Activated naive CD4-positive, alpha-beta T cell treated with Interleukin-2 at 50 U/mL for 16 hours (primary cell): Measurements from ENCODE around the gene FAT2.
"Not testable (repeated sequence)": the region's sequence is repeated elsewhere in the genome, so short reads cannot be mapped to it uniquely, and the experiment has no call there.

Source experiments
- DNase-seq: peaks from one replicate; pipeline ENCODE4 v3.0.0-alpha.2; 2020

Gene FAT2

GRCh38 chr5:151611127-151611775, 20.1 kb upstream of the FAT2 start:
- DNase-seq = no peak

DNA sequence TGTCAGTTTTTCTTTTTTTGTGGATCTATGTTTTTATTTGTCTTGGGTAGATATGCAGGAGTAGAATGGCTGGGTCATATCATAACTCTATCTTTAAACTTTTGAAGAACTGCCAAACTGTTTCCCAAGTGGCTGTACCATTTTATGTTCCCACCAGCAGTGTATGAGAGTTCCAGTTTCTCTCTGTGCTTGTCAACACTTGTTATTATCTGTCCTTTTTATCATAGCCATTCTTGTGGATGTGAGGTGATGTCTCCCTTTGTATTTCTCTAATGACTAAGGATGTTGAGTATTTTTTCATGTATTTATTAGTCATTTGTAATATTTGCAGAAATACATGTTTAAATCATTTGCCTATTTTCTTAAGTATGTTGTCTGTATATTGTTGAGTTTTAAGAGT, 17.4 kb upstream of the FAT2 start:
- no peak for DNase-seq

- no peak for DNase-seq
These were observed 16.2 kb upstream of the FAT2 start for GRCh38 chr5:151607304-151607703.

- DNase-seq = no peak
These were observed 14.4 kb upstream of the FAT2 start for GRCh38 chr5:151605559-151605958.

- no peak for DNase-seq
These were observed 11.7 kb upstream of the FAT2 start for GRCh38 chr5:151602806-151603205.

GRCh38 chr5:151601391-151601790, 10.3 kb upstream of the FAT2 start:
- DNase-seq = no peak

GRCh38 chr5:151600069-151600665, 9.0 kb upstream of the FAT2 start:
- DNase-seq = no peak

DNA sequence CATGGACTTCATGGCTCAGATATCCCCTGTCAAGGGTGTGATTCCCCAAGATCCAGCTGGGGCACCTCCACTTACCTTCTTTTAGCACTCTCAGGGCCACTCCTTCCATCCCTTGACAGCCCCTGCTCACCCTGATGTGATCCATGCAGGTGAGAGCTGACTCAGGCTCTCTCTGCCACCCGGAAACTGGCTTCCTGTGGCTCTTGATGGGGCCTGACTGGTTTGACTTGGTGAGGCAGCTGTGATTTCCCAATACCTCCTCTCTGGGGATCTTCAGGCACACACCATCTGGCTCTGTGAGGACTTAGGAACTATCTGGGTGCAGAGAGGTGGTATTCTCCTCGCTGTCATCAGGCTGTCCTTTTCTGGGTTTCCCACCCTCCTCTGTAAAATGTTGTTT, 7.9 kb upstream of the FAT2 start:
- DNase-seq = no peak

DNA sequence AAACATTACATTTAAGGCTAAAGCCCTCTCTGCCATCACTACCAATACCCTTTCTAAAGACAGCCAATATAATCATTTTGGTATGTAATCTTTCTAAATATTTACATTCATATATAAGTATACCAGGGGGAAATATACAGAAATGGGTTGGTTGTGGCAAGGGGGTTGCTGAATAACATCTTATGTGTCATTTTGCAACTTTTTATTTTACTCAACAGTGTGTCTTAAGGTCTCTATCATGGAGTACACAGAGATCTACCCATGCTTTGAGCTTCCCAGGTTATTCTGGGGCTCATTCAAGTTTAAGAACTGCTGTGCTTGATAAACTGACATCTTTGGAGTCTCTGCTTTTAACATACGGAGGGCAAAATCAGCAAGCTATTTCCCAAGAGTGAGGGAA, 7.4 kb upstream of the FAT2 start:
- DNase-seq = no peak

GRCh38 chr5:151597749-151598148, 6.6 kb upstream of the FAT2 start:
- DNase-seq = no peak

DNA sequence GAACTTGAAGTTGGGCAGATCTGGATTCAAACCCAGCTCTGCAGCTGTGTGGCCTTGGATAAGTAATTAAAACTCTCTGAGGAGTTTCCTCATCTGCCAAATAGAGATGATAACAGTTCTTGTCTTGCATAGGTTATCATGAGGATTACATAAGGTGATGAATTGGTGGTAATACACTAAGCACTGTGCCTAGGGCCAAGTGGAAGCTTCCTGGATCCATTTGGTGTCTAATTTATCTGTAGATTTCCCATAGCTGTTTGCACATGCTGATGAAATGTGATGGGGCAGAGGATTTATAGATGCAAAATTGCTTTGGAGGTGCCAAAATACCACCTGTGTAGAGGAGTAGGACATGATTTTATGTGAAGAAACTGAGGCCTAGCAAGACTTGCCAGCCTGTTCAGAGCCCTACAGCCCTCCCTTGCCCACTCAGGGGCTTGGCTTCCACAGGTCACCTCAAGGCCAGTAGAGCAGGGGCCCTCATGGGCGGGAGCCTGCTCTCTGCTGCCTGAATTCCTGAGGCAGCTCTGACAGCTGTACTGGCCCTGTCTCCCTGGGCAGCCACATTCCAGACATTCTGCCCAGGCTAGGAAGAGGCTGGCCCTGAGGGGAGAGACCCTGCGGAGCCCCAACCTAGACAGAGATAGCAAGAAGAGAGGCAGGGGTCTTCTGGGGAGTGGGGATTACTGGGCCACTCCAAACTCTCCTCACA, 5.9 kb upstream of the FAT2 start:
- no peak for DNase-seq

DNA sequence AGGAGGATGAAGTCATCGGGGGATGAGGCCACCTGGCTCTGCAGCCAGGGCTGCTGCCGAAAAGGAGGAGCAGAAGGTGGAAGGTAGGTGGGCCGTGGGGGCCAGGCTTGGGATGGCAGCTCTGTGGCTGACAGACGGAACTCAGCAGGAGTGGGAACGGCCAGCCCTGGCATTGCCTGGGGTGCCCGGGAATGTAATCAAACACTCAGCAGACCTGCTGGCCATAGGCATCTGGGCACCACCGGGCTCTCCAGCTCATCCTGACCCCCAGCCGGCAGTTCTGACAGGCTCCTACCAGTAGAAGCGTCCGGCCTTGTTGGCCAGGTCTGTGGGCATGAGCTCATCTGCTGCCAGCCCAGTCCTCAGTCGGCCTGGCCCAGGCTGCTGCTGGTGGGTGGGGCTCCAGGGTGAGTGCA, 4.3 kb upstream of the FAT2 start:
- no peak for DNase-seq

- DNase-seq = no peak
These were observed 1.8 kb upstream of the FAT2 start for GRCh38 chr5:151592855-151593408.

DNA sequence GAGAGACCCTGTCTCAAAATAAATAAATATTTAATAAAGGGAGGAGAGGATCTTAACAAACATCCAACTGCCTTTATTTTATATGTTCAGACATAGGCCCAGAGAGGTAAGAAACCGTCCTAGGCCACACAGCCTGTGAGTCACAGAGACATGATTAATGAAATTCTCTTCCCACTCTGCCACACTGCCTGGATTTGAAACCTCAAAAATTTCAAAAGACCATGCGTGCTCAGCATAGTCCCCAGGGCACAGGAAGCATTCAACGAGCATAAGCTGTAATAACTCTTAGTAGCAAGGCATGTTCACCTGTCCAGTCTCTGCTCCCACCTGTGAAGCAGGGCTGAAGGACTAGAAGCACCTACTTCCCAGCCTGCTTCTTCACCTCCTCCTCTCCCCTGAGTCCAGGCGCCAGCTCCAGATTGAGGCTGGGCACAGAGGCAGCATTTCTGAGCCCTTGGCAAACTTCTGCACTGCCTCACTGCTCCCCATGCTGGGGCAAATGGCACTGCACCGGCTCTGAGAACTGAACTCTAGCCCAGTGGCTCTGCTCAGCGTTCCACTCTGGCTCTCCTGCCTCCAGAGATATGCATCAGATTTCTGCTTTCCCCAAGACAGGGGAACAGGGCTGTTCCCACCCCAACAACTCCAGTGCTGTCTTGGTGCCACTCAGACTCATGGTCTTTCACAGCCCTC, 1.1 kb downstream of the FAT2 start:
- DNase-seq = no peak

DNA sequence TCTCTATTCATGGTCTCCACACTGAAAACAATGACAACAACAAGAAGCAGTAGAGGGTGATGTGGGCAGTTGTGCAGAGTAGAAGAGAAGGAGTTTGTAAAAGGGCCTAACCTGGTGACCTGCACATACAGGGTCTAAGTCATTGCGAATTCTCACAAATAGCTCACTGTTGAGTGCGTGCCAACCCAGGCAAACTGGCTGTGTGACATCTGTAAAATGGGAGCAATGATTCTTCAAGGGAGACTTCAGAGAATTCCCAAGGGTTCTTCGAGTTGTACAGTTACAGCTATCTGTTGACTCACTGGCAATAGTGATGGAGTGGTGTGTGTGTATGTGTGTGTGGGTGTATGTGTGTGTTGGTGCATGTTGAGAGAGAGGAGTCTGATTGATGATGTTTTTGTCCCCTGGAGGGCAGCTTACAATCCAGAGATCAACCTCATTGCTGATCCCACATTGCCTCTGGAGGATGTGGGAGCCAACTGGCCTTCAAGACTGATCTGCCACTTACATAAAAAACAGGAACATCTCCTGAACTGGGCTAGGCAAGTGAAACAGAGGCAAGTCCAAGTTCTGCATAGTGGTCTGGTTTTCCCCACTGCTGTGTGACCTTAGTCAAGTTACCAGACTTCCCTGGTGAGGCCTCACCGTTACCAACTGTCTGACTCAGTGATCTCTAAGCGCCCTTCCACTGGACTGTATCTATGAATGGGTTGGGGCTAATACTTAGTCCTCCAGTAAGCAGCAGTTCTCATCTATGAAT, 3.2 kb downstream of the FAT2 start:
- DNase-seq = no peak

- DNase-seq = no peak
These were observed 5.2 kb downstream of the FAT2 start for GRCh38 chr5:151585970-151586369.

DNA sequence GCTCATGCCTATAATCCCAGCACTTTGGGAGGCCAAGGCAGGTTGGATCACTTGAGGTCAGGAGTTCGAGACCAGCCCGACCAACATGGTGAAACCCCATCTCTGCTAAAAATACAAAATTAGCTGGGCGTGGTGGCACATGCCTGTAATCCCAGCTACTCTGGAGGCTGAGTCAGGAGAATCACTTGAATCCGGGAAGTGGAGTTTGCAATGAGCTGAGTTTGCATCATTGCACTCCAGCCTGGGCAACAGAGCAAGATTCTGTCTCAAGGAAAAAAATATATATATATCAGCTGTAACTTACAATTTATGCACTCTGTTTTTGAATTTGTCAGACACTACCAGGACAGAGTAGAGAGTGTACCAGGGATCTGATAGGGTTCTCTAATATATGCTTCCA, 5.8 kb downstream of the FAT2 start:
- not testable (repeated sequence) for DNase-seq

GRCh38 chr5:151584057-151584937, 6.8 kb downstream of the FAT2 start:
- no peak for DNase-seq

- DNase-seq = no peak
These were observed 9.1 kb downstream of the FAT2 start for GRCh38 chr5:151581812-151582583.

- DNase-seq = no peak
These were observed 9.8 kb downstream of the FAT2 start for GRCh38 chr5:151581347-151581746.

GRCh38 chr5:151580858-151581257, 10.3 kb downstream of the FAT2 start:
- no peak for DNase-seq
